GM21515 (cell line): ENCODE measurements around the gene DOCK2.

ENCODE experiments used
- ATAC-seq: cut with Tn5 transposase; IDR thresholded peaks from one replicate; pipeline ENCODE4 v1.9.1; 2021; ENCODE audit not compliant: unreplicated experiment

The DOCK2 gene

DNA sequence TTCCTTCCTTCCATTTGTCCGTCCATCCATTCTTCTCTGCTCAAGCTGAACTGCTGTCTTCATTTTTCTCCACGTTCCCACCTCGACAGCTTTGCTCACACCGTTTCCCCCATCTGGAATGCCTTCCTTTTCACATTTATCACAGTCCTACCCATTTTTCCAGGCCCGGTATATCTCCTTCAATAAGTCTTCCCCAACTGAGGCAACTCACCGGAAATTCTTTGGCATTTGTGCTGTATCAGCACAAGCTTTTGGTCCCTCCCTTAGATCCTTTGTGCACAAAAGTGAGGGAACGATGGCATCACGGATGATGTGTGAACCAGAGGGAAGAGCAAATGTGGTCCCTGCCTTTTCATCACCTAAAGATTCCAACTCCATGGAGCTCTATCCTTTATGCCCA lies 388.8 kb downstream of the DOCK2 start:
- ATAC-seq, result no peak

DNA sequence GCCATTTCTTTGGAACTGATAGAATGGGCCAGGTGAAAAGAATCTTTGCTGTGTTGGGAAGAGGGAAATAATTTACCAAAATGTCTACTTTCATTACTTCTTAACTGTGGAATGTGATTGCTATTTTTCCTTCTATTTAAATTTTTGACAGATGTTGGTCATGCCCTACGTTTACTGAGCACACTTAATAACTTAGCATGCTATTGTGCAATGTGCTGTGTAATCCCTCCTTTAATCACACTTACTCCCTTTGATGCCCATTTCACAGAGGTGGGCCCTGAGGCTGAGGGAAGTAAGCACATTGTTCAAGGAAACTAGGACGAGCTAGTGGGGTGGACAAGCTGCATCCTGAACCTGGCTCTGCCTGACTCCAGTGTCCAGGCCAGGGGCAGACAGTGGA lies 391.0 kb downstream of the DOCK2 start:
- no peak for ATAC-seq

DNA sequence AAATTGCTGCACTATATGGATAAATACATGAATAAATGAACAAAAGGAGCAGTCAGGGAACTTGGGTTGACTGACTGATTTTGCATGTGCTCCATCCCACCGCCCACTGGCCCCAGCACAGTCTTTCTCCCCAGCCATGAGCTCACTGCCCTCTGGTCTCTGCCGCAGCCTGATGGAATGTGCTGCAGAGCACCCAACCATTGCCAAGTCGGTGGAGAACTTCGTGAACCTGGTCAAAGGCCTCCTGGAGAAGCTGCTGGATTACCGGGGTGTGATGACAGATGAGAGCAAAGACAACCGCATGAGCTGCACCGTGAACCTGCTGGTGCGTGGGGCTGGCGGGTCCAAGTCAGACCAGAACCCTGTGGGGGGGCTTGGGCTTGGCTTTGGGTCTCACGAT lies 397.2 kb downstream of the DOCK2 start:
- ATAC-seq, result no peak

DNA sequence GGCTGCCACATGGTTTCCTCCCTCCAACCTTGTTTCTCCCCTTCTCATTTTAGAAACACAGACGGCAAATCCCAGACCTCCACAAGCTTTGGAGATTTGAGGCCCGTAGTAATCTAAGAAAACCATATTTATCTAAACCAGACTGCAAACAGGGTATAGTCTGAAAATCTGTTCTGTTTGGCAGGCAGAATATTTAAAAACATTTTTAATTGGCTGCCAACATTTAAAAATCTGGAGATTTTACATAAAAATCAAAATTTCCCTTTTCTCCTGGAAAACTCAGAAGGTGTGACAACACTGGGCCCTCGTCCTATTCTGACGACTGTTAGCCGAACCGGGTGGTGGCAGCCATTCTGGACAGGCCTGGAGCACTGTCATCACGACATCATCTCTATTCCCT lies 401.2 kb downstream of the DOCK2 start:
- ATAC-seq, result no peak

DNA sequence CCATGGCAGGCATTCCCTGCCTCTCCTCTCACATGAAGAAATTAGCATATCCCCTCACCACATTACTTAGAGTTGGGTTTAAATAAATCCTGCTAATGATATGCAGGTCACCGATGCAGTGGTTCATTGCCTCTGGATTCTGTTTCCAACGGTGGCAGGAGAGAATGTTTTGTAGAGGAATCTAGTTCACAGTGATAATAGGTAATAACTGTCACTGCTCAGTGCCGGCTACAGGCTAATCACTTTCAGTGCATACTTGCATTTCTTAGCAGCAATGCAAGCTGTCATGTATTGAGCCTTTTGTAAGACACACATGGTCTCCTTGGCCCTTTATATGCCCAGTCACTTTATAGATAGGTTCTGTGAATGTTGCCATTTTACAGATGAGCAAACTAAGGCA lies 402.8 kb downstream of the DOCK2 start:
- ATAC-seq, result no peak

DNA sequence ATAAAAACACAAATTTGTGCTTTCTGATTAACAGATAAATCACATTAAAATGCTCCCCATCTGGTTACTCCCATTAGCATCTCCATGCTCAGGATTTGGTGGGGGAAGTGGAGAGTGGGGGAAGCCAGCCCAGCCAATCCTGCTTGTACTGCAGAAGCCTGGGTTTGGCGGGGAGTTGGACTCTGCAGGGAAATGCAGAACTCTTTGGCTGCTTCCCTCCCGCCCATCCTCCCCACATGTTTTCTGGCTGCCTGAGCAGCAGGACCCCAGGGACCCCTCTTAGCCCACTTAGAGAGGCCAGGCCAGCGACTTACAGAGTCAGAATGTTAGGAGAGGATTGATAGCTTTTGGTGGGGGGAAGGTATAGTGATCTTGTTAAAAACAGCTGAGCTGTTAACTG lies 409.2 kb downstream of the DOCK2 start:
- no peak for ATAC-seq

DNA sequence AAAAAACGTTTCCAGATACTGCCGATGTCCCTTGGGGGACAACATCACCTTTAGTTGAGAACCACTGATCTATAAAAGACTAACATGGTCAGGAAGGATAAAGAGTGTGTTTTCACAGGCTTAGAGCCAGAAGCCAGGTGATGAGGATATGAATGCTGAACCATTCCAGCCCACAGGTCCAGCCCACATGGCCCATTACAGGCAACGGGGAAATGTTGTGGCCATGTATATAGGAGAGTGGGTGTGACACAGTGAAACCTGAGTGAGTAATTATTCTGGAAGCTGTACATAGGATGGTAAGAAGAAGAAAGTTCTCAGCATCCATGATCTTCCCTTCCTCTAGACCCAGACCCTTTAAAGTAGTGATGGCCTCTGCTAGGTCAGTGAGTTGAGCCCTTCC lies 412.6 kb downstream of the DOCK2 start:
- no peak for ATAC-seq

DNA sequence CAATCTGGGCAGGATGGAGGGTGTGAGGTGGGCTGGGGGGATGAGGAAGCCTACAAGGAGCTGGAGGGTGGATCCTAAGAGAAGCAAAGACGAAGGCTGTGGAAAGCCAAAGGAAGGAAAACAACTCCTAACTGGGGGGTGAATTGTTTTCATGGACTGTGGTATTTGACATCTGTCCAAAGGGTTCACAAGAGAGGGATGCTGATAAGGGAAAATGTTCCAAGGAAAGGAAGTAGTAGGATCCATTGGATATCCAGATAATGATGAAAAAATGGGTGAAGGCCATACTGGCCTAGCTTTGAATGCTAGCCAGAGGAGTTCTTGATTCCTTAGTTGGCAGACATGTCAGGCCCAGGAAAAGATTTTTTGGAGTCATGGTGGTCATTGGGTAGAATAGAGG lies 416.8 kb downstream of the DOCK2 start:
- no peak for ATAC-seq

DNA sequence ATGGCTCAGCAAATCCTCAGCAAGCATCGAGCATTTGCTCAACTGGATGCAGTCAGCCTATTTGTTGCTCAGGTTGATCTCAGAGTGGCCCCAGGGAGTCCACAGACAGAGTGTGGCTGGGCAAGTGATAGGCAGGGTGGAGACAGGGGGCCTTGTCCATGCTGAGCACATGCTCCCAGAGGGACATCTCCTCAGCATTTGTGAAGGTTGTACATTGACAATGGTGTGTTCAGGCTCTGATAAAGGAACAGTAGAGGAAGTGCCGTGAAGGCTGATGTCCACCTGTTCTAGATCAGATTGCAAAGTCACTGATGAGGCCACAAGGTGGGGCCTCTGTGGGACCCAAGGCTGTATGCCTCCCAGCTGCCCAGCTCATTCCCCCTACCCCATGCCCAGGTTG lies 418.5 kb downstream of the DOCK2 start:
- no peak for ATAC-seq

DNA sequence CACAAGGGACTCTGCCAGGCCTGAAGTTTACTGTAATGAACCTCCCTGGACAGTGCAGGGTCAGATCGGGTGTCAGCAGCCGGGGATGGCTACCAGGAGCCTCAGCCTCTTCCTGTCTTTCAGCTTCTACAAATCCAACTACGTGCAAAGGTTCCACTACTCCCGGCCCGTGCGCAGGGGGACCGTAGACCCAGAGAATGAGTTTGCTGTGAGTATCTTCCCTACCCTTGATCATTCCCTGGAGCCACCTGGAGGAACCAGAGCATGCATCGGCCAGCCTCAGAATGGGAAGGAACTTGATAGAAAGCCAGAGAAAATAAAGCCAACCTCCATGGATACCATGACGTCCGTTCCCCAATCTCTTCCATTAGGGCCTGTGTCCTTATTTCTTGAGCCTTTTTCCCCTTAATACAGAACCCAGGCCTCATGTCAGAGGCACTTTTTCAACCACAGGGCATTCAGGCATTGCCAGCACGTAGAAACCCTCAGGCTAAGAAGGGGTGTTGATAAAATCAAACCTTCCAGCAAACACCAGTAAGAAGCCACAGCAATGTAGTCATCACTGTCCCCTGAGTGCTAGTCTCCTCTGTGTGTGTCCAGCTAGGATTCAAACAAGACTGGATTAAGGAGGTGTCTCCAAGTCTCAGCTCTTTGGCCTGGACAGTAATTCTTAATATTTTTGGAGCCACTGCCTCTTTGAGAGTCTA lies 419.6 kb downstream of the DOCK2 start:
- no peak for ATAC-seq

DNA sequence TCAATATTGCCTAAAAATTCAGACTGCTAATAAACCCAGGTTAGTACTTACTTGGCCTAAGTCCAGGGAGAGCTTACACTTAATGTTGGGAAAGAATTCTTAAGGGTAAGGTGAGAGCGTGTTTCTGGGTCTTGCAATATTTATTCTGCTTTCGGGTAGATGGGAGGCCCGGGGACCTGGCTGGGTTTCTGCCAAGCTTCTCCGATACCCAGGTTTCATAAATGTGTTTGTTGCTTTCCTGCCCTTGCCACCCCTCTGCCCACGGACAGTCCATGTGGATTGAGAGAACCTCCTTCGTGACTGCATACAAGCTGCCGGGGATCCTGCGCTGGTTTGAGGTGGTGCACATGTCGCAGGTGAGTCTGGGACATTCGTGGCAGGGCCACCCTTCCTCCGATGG lies 420.2 kb downstream of the DOCK2 start:
- no peak for ATAC-seq

DNA sequence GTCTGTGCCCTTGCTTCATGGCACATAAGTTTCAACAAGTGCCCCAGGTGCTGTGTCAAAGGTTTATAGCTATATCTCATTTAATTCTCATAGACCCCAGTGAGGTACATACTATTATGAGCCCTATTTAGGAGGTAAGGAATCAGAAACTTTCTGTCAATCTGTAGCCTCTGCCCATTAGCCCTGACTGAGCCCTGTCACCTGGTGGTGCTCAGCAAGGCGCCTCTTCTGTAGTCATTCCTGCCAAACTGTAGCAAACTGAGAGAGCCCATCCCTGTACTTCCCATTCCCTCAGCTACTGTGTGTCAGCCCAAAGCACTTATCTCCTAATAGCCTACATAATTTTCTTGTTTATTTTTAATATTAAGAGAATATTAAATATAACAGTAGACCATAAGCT lies 422.1 kb downstream of the DOCK2 start:
- no peak for ATAC-seq

DNA sequence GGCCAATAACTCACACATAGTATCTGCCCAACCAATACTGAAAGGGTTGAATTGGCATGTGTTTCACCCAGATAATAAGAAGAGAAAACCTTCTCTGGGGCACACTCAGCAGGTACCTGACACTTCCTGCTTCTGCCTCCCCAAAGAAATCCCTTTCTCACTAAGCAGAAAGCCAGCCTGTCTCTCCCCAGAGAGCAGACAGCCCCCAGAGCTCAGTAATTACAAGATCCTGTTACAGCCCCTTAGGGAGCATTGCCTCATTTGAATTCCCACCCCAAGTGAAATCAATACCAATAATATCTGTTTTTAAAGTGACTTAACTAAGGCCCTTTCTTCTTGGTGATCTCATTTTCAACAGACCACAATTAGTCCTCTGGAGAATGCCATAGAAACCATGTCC lies 430.1 kb downstream of the DOCK2 start:
- ATAC-seq, result no peak

DNA sequence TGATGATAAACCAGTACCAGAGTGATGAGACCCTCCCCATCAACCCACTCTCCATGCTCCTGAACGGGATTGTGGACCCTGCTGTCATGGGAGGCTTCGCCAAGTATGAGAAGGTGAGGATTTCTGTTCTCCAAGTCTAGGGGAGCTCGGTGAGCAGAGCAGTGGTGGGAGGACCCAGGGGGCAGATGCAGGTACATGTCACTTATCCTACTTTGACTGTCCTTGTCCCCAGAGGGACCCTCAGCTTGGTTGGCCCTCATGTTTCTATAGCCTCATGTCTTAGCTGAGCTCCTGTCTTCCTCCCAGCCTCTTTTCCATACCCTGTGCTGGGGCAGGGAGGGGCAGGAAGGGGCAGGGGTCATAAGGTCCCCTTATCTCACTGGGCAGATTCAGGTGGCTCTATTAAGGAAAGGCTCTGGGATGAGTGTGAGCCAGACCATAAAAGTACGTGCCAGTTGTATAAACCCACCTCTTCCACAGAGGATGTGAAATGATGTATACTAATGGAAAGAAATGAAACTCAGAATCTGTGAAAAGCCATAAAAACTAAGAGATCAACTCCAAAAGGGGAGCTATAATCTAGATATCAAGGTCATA lies 430.6 kb downstream of the DOCK2 start:
- ATAC-seq, result no peak

DNA sequence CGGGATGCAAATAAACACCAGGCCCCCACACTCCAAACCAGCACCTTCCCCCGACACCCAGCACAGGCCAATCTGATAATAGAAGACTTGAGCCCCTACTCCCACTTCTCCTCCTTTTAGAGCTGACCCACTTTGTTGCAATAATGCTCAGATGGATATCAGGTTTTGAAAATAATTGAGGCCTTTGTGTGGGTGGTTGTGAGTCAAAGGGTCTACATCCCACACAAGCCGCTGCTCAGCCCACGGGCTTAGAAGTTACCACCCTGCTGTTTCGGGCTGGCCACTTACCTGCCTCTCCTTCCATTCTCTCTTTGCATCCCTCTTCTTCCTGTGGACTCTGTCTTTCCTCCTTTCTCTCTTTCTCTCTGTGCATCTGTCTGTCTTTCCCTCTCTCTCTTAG lies 432.4 kb downstream of the DOCK2 start:
- ATAC-seq, result no peak

DNA sequence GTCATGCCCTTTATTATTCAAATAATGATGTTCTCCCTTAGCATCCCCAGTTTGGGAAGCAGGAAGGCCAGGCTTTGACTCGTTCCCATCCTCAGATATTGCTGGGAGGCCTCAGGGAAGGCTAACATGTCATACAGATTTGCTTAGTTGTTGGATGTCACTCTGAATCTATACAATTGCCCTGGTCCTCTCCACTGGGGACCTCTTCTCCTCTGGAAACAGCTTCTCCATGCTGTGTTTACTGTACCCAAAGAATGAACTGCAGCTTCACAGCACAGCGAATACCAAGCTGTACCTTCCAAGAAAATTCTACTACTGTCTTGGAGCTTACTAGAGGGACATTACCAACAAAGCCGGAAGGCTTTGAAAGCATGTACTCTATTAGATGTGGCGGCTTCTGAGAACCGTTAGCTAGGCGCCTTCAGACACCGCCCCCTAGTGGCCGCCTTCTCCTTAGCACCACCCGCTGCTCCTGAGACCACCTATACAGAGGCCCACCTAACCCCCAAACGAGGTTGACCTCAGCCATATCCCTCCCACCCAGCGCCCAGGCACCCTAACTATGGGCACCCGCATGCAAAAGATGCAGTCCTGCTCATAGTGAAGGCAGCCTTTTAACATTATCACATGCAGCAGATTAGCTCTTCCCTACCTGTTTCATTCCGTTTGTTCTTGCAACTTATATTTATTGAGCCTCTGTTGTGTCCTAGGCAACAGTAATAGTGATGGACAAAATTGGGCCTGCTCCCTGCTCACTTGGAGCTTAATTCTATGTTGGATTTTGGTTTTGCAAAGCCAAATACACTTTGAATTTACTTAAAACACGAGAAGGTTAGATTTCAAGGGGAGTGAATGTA lies 433.7 kb downstream of the DOCK2 start:
- ATAC-seq, result no peak

DNA sequence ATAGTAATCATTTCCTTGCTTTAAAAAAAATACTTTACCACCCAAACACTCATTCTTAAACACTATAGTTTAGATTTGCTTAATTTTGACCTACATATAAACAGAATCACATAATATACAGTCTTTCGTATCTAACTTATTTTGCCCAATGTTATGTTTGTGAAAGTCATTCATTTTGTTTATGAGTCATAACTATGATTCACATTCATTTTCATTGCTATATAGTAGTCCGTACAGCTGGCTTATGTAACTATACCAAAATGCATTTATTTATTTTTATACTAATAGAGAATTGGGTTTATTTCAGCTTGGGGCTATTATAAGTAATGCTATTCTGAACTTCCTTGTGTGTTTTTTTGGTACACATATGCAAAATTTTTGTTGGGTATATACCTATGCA lies 434.7 kb downstream of the DOCK2 start:
- no peak for ATAC-seq

DNA sequence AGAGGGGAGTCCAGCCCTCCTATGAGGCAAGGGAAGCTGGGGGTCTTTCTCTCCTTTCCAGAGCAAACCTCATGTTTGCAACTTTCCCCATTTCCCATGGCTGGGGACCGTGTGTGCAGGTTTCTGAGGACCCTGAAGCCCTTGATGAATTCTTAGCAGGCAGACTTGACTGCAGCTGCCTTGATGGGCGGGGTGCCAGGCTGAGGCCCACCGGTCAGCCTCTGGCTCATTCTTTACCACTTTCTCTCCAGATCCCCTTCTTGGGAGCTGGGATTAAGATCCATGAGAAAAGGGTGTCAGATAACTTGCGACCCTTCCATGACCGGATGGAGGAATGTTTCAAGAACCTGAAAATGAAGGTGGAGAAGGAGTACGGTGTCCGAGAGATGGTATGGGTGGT lies 438.6 kb downstream of the DOCK2 start:
- ATAC-seq, result no peak

DNA sequence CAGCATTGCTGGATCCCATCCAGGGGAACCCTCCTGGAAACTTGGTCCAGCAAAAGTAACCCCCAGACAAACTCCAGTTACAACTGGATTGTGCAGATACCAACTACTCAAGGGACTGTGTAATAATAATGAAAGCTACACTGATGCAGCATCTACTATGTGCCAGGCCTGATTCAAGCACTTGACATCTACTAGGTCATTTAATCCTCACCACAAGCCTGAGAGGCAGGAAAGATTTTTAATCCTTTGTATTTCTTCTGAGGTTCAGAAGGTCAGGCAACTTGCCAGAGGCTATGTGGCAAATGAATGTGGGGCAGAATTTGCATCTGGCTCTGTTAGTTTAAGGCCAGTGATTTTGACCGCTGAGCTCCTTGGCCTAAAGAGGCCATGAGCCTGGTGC lies 439.1 kb downstream of the DOCK2 start:
- no peak for ATAC-seq

DNA sequence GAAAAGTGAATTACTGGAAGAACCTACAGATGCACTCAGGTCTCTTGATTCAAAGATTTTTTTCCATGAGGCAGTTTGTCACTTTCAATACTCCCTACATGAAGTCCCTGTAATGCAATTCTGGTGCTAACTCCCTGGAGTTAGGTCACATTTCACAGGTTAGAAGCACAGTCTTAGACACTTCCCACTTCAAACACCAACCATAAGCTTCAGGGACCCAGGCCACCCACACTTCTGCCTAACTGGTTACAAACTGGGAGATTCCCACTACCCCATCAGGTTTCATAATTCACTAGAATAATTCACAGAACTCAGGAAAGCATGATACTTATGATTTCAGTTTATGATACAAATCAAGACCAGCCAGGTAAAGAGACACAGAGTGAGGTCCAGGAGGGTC lies 439.7 kb downstream of the DOCK2 start:
- ATAC-seq, result no peak

DNA sequence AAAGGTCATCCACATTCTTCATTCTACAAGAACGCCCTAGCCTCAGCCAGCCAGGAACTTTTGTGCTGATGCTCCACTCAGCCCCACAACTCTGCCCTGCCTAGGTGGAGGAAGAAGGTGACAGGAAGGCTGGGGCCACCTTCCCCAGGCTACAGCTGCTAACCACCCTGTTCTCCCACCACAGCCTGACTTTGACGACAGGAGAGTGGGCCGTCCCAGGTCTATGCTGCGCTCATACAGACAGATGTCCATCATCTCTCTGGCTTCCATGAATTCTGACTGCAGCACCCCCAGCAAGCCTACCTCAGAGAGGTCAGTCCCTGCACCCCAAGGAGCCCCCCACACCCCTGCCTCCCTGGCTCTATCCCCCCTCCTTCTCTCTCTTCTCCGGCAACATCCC lies 440.5 kb downstream of the DOCK2 start:
- ATAC-seq, result no peak

DNA sequence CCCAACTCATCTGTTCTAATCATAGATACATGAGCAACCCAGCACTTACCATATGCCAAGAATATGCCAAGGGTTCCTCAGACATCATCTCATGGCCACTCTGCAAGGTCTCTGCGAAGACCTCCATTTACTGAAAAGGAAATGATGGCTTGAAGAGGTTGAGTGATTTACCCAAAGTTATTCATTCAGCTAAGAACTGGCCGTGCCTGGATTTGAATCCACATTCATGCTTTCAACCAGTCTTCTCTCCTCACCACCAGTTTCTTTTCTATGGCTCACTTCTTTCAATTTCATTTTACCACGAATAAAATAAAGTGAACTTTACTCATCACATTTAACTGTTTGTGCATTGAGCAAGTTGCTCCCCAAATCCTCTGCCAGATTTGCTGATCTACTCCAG lies 441.4 kb downstream of the DOCK2 start:
- ATAC-seq, result no peak
